ENCODE data around the gene BSG.

BSG gene

GRCh38 chr19:554817-555216 lies 17.6 kb upstream of the BSG start:
- H3K4me3 ChIP-seq (ENCODE audit: low read length): no peak overlapping the region
- TF ChIP-seq, protein P1, sequence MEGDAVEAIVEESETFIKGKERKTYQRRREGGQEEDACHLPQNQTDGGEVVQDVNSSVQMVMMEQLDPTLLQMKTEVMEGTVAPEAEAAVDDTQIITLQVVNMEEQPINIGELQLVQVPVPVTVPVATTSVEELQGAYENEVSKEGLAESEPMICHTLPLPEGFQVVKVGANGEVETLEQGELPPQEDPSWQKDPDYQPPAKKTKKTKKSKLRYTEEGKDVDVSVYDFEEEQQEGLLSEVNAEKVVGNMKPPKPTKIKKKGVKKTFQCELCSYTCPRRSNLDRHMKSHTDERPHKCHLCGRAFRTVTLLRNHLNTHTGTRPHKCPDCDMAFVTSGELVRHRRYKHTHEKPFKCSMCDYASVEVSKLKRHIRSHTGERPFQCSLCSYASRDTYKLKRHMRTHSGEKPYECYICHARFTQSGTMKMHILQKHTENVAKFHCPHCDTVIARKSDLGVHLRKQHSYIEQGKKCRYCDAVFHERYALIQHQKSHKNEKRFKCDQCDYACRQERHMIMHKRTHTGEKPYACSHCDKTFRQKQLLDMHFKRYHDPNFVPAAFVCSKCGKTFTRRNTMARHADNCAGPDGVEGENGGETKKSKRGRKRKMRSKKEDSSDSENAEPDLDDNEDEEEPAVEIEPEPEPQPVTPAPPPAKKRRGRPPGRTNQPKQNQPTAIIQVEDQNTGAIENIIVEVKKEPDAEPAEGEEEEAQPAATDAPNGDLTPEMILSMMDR (conservative IDR thresholded peaks at IDR 0.05; ENCODE audit: low read length): no peak
- DNase-seq (ENCODE audit: low read depth): no peak

- no peak overlapping the region for H3K4me3 ChIP-seq (ENCODE audit: low read length)
- TF ChIP-seq, protein P1 (conservative IDR thresholded peaks at IDR 0.05; ENCODE audit: low read length): no peak
- no peak for DNase-seq (ENCODE audit: low read depth)
Measured at GRCh38 chr19:555474-555808, 17.0 kb upstream of the BSG start.

DNA sequence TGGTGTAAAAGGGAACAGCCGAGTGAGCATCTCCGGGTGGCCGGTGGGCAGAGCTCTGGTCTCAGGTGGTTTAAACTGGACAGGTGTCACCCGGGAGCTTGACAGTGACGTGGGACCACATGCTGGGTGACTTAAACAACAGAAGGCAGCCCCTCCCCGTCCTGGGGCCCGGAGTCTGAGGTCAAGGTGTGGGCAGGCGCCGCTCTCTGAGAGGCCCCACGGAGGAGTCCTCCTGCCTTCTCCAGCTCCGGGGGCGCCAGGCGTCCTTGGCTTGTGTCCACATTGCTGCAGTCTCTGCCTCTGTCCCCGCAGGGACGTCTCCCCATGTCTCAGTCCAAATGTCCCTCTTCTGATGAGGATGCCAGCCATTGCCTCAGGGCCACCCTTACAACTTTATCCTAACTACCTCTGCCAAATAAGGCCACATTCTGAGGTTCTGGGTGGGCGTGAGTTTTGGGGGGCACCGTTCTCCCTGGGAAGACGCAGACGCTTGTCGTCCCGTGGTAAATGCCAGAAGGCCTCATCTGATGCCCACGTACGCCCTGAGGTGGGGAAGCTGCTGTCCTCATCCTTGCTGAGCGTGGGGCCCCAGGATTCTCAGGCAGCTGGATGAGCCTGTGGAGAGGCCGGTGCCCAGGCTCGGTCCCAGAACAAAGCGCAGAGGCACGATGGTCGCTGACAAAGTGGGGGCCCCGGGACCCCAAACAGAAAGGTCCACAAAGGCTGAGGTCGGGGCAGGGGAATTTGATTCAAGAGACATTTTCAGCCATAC lies 15.6 kb upstream of the BSG start:
- DNase-seq (ENCODE audit: low read depth): no peak
- no peak overlapping the region for H3K4me3 ChIP-seq (ENCODE audit: low read length)
- TF ChIP-seq, protein P1 (conservative IDR thresholded peaks at IDR 0.05; ENCODE audit: low read length): no peak

- no peak overlapping the region for H3K4me3 ChIP-seq (ENCODE audit: low read length)
- TF ChIP-seq, protein P1 (conservative IDR thresholded peaks at IDR 0.05; ENCODE audit: low read length): no peak
Measured at GRCh38 chr19:558770-559439, 13.5 kb upstream of the BSG start.

DNA sequence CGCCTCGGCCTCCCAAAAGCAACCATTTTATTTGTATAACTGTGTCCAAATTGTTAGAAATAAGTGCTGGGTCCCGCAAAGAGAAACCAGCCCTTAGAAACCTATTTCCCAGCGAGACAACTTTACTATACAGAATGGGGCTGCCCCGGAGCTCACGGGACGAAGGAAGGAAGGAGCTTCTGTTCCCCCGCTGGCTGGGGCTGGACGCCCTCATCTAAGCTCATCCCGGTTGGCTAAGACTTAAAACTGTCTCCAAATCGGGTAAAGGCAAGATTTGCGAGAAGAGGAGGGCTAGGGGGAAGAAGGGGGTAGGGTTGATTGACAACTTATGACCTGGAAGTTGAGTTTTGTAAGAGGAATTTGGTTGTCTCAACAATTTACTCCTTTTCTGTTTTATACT lies 12.3 kb upstream of the BSG start:
- no peak overlapping the region for H3K4me3 ChIP-seq (ENCODE audit: low read length)
- TF ChIP-seq, protein P1 (conservative IDR thresholded peaks at IDR 0.05; ENCODE audit: low read length): no peak
- DNase-seq (ENCODE audit: low read depth): no peak

More at GRCh38 chr19:558770-559439, 13.5 kb upstream of the BSG start:
- DNase-seq (ENCODE audit: low read depth): no peak

DNA sequence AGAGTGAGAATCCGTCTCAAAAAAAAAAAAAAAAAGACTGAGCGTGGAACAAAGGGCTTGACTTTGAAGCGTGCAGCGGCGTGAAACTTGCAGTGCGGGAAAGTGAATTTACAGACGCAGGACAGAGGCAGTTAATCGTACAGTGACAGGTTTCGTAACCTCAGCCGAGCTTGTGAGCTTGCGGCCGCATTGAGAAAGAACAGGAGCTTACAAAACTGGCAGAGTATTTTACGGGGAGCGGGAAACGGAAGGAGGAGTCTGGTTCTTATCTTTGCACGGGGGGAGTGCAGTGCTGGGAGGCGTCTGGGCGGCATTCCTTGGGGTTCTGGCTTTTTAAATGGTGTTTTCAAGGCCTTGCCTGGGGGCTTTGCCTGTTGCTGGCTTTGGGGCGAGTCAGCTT lies 6.0 kb upstream of the BSG start:
- TF ChIP-seq, protein P1 (conservative IDR thresholded peaks at IDR 0.05; ENCODE audit: low read length): no peak
- DNase-seq (ENCODE audit: low read depth): peak; percentile 76
- H3K4me3 ChIP-seq (ENCODE audit: low read length): no peak overlapping the region

DNA sequence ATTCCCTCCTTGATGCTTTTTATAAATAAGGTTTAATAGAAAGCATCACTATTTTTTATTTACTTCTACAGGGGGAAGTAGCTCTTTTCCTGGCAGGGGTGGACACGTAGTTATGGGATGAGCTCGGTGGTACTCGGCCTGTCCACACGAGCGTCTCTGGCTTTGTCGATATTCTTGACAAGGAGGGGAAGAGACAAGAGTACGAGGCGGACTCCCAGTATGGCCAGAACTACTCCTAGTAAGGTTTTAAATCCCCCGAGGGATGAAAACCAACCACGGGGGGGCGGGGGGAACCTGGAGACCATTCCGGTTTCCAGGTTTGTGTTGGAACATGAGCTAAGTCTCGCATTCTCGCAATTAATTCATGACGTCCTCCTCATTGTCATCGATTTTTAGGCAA lies 5.6 kb upstream of the BSG start:
- DNase-seq (ENCODE audit: low read depth): no peak
- TF ChIP-seq, protein P1 (conservative IDR thresholded peaks at IDR 0.05; ENCODE audit: low read length): no peak
- no peak overlapping the region for H3K4me3 ChIP-seq (ENCODE audit: low read length)

All from AG10803 (cell line).